B cell (primary cell): ENCODE data around the gene CCL8. TPM values are rescaled to one million over a fixed set of nuclear protein-coding genes. Genes with fewer than 3 reads are reported as not detected.

ENCODE experiments used
- ATAC-seq: fragments of 200-7000 bp; cut with Tn5 transposase; one replicate; pipeline ENCODE4 v1.10.0; 2021; ENCODE audit warnings: low read depth, mild to moderate bottlenecking, moderate number of reproducible peaks, moderate library complexity
- CTCF ChIA-PET: fragments of 350-600 bp; sonication (Branson Sonifier 250); formaldehyde crosslinking; loops from one replicate; lab custom pipeline; 2021; ENCODE audit warnings: antibody characterized with exemption, inconsistent platforms; lab: Charles Lee
- POLR2A ChIA-PET: fragments of 350-600 bp; sonication (Branson Sonifier 250); formaldehyde crosslinking; loops from one replicate; lab custom pipeline; 2021; ENCODE audit warnings: antibody characterized with exemption; lab: Charles Lee
- DNase-seq: peaks from one replicate; pipeline ENCODE4 v3.0.0; 2013
- H2AFZ ChIP-seq: 2 replicates; pipeline ENCODE4 v1.6.1; 2012; ENCODE audit warnings: mild to moderate bottlenecking, low read depth, low read length; ENCODE audit not compliant: insufficient read depth, poor library complexity, severe bottlenecking
- H3K27ac ChIP-seq, 2 donors: 1 replicate in 1 of 2; 2 replicates in 1 of 2; pipeline ENCODE4 v1.5.1; 2012 to 2013; ENCODE audit warnings: low read length in 2 of 2, mild to moderate bottlenecking in 2 of 2, moderate library complexity in 1 of 2
- H3K27me3 ChIP-seq, 4 experiments: fragments of 200-600 bp in 1 of 4; sonication (generic) in 1 of 4; replicated peaks in 1 of 4; 1 replicate in 2 of 4; 2 replicates in 2 of 4; pipeline versions ENCODE4 v1.6.1 to v1.7.0; 2013 to 2016; ENCODE audit warnings: low read length in 3 of 4, mild to moderate bottlenecking in 2 of 4, mixed read lengths in 1 of 4, moderate library complexity in 1 of 4; ENCODE audit not compliant: insufficient read depth in 4 of 4, control insufficient read depth in 3 of 4; ENCODE audit errors: control extremely low read depth in 1 of 4
- H3K36me3 ChIP-seq, 2 experiments: replicated peaks in 1 of 2; 1 replicate in 1 of 2; 2 replicates in 1 of 2; pipeline versions ENCODE4 v1.6.1 to v1.7.1; 2013; ENCODE audit warnings: low read length in 1 of 2; ENCODE audit not compliant: insufficient read depth in 2 of 2, control insufficient read depth in 1 of 2; ENCODE audit errors: control extremely low read depth in 1 of 2, extremely low read depth in 1 of 2
- H3K4me1 ChIP-seq, 2 donors: fragments of 200-600 bp in 1 of 2; sonication (generic) in 1 of 2; 1 replicate in 1 of 2; 2 replicates in 1 of 2; pipeline versions ENCODE4 v1.5.1 to v1.6.1; 2013 to 2017; ENCODE audit warnings: low read length in 2 of 2; ENCODE audit not compliant: control insufficient read depth in 2 of 2, insufficient read depth in 2 of 2
- H3K4me2 ChIP-seq: replicated peaks from 2 replicates; pipeline ENCODE3; 2012; ENCODE audit warnings: mild to moderate bottlenecking, low read depth, low read length; ENCODE audit not compliant: poor library complexity, severe bottlenecking
- H3K4me3 ChIP-seq, 5 experiments: fragments of 200-600 bp in 1 of 5; sonication (generic) in 1 of 5; 1 replicate in 3 of 5; 2 replicates in 2 of 5; pipeline versions ENCODE4 v1.5.1 to v1.7.0; 2011 to 2016; ENCODE audit warnings: low read length in 4 of 5, mild to moderate bottlenecking in 4 of 5, low read depth in 2 of 5, control low read depth in 1 of 5, moderate library complexity in 1 of 5; ENCODE audit not compliant: insufficient read depth in 1 of 5; ENCODE audit errors: control extremely low read depth in 1 of 5, extremely low read depth in 1 of 5
- H3K79me2 ChIP-seq: fragments of 200-600 bp; sonication (generic); one replicate; pipeline ENCODE4 v1.6.0; 2016; ENCODE audit warnings: low read length; ENCODE audit not compliant: control insufficient read depth, insufficient read depth
- H3K9ac ChIP-seq: fragments of 200-600 bp; sonication (generic); 2 replicates; pipeline ENCODE4 v1.6.1; 2017; ENCODE audit warnings: mild to moderate bottlenecking, low read length, moderate library complexity
- H3K9me3 ChIP-seq, 3 donors: one replicate each; pipeline versions ENCODE4 v1.6.1 to v1.7.1; 2013; ENCODE audit warnings: low read length in 2 of 3; ENCODE audit not compliant: control insufficient read depth in 2 of 3, insufficient read depth in 1 of 3; ENCODE audit errors: control extremely low read depth in 1 of 3
- H4K20me1 ChIP-seq: 2 replicates; pipeline ENCODE4 v1.6.0; 2012; ENCODE audit warnings: mild to moderate bottlenecking, low read length; ENCODE audit not compliant: insufficient read depth, control insufficient read depth, poor library complexity, severe bottlenecking
- H3K27ac Mint-ChIP-seq: one replicate; pipeline ENCODE4 v1.8.0; 2021; ENCODE audit warnings: mixed read lengths
- H3K27me3 Mint-ChIP-seq: one replicate; pipeline ENCODE4 v1.8.0; 2021; ENCODE audit warnings: mixed read lengths
- H3K4me1 Mint-ChIP-seq: one replicate; pipeline ENCODE4 v1.8.0; 2021; ENCODE audit warnings: mixed read lengths
- H3K4me3 Mint-ChIP-seq: one replicate; pipeline ENCODE4 v1.8.0; 2021; ENCODE audit warnings: mixed read lengths
- H3K9me3 Mint-ChIP-seq: one replicate; pipeline ENCODE4 v1.8.0; 2022; ENCODE audit warnings: mixed read lengths; ENCODE audit not compliant: insufficient read depth
- CTCF ChIP-seq: fragments of 200-600 bp; IDR thresholded peaks from one replicate; pipeline ENCODE4 v1.8.0; 2022; ENCODE audit warnings: antibody characterized with exemption, mild to moderate bottlenecking
- EZH2 ChIP-seq: IDR thresholded peaks from 2 replicates; pipeline ENCODE4 v1.6.1; 2012; ENCODE audit warnings: borderline replicate concordance, low read depth, mild to moderate bottlenecking, moderate library complexity, low read length; ENCODE audit not compliant: insufficient read depth, poor library complexity, severe bottlenecking
- WGBS: methylation state at CpG from one replicate; pipeline ENCODE4 v1.1.5; 2013; ENCODE audit warnings: missing lambda C conversion rate; ENCODE audit not compliant: insufficient coverage; 5-methylcytosine and 5-hydroxymethylcytosine counted together
- intact Hi-C: fragments of 100-400 bp; cut with micrococcal nuclease; formaldehyde crosslinking; loops from one replicate; pipeline ENCODE4 v1.10.0; 2022
- polyA plus RNA-seq: library from polyadenylated mRNA; depleted of rRNA; stranded (reverse); fragments of >200 nt; gene quantifications from 2 replicates; pipeline ENCODE4 v1.2.3, GENCODE V29; 2012
- total RNA-seq, 2 donors: library from RNA; stranded (reverse); fragments of 120-200 nt in 1 of 2; gene quantifications; 1 replicate in 1 of 2; 2 replicates in 1 of 2; pipeline versions ENCODE4 v1.2.3 to v1.2.4, GENCODE V29; 2013 to 2022

The CCL8 gene
- total and polyA plus RNA-seq, 2 donors (not counting 1 experiment from before 2014, with no cell fraction given) = not detected

DNA sequence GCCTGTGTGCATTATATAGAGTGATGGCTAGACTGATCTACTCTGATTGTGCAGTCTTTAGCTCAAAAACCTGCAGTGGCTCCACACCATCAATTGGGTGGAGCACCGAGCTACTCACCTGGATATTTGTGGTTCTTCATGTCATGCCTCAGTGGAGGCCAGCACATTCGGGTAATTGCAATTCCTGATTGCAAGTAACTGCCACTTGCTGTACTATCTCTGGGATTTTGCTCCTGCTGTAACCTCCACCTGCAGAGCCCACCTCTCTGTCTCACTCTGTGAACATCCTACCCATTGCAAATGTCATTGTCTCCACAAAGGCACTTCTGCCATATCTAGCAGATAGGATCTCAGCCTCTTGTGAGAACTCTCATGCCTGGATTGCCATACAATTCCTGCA lies 45.5 kb downstream of the CCL8 start:
- intact Hi-C loops = no loop called here
- peaks cover 31% of the 10 kb centered on the region for H3K27me3 Mint-ChIP-seq
- H3K4me3 Mint-ChIP-seq = no peak overlapping the region
- Histone ChIP-seq H3K27me3 (peaks cover 0 to 18% (median 4%) of the 10 kb centered on the region in 4 experiments), H3K4me1 (peaks cover 6 to 10% of the 10 kb centered on the region in 2 donors), H3K9me3 (no peaks in the 10 kb centered on the region), H3K79me2 (no peaks in the 10 kb centered on the region), H3K4me2 (no peak overlapping the region), H3K4me3 (no peak overlapping the region), H2AFZ (no peak overlapping the region), H4K20me1 (no peaks in the 10 kb centered on the region), H3K36me3 (no peaks in the 10 kb centered on the region), H3K9ac (no peak overlapping the region), H3K27ac (no peak overlapping the region)
- WGBS = 22% methylated on average over 2 of the region's 2 CpGs
- ChIA-PET POLR2A (no interaction called here), CTCF (interaction anchor here (0.5 to 13.5 kb wide), 3 partner anchors 18 to 162 kb away, joined by 3 to 253 read pairs (median 4); no protein-coding TSS in a partner anchor)
- no peak overlapping the region for H3K27ac Mint-ChIP-seq
- DNase-seq (no peak), ATAC-seq (no peak)
- TF ChIP-seq CTCF (no peak), EZH2 (no peak)
- no peaks in the 10 kb centered on the region for H3K9me3 Mint-ChIP-seq
- peaks cover 10% of the 10 kb centered on the region for H3K4me1 Mint-ChIP-seq

GRCh38 chr17:34365340-34365739 lies 46.1 kb downstream of the CCL8 start:
- ATAC-seq (no peak), DNase-seq (no peak)
- Histone ChIP-seq H3K9me3 (no peaks in the 10 kb centered on the region), H3K79me2 (no peaks in the 10 kb centered on the region), H2AFZ (no peak overlapping the region), H3K4me2 (no peak overlapping the region), H3K36me3 (no peaks in the 10 kb centered on the region), H3K4me3 (no peak overlapping the region), H3K9ac (no peak overlapping the region), H3K27ac (no peak overlapping the region), H3K27me3 (peaks cover 0 to 18% (median 4%) of the 10 kb centered on the region in 4 experiments), H4K20me1 (no peaks in the 10 kb centered on the region), H3K4me1 (peaks cover 10% of the 10 kb centered on the region in 2 donors)
- Mint-ChIP-seq H3K4me1 (peaks cover 10% of the 10 kb centered on the region), H3K27ac (no peak overlapping the region), H3K4me3 (no peak overlapping the region), H3K27me3 (peaks cover 29% of the 10 kb centered on the region), H3K9me3 (no peaks in the 10 kb centered on the region)
- TF ChIP-seq CTCF (no peak), EZH2 (no peak)
- ChIA-PET POLR2A (no interaction called here), CTCF (interaction anchor here (1.2 to 13.5 kb wide), 2 partner anchors 17 to 163 kb away, joined by 4 to 253 read pairs; no protein-coding TSS in a partner anchor)
- intact Hi-C loops = no loop called here
- no CpG with 5 or more reads among the region's 2 CpGs for WGBS
